ENCODE data around the gene CAMTA1.

DNA sequence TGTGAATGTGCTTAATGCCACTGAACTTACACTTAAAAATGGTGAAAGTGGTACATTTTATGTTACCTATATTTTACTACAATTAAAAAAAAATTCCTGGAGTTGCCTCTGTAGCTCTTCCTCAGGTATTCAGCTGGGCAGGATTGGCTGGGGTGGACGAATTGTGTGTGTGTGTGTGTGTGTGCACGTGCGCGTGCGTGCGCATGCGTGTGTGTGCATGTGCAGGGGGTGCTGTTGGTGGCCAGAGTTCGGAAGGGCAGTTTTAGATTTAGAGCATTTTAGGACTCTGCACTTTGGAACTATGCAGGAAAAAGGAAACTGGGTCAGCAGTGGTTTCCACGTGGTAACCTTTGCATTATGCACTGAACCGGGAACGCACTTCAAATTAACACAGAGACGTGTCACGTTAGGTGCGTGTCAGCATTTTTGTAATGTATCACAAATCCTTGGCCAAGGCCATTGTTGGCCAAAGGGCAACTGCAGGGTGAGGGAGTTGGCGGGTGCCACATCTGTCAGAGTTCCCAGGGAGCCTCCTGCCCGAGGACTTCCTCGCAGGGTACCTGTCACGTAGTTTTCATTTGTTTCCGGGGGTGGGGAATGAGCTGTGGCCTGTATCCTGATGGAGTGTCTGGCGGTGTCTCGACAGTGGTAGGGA, 312.8 kb downstream of the CAMTA1 start:
- TF ChIP-seq, protein P1, sequence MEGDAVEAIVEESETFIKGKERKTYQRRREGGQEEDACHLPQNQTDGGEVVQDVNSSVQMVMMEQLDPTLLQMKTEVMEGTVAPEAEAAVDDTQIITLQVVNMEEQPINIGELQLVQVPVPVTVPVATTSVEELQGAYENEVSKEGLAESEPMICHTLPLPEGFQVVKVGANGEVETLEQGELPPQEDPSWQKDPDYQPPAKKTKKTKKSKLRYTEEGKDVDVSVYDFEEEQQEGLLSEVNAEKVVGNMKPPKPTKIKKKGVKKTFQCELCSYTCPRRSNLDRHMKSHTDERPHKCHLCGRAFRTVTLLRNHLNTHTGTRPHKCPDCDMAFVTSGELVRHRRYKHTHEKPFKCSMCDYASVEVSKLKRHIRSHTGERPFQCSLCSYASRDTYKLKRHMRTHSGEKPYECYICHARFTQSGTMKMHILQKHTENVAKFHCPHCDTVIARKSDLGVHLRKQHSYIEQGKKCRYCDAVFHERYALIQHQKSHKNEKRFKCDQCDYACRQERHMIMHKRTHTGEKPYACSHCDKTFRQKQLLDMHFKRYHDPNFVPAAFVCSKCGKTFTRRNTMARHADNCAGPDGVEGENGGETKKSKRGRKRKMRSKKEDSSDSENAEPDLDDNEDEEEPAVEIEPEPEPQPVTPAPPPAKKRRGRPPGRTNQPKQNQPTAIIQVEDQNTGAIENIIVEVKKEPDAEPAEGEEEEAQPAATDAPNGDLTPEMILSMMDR (IDR thresholded peaks at IDR 0.05; ENCODE audit: insufficient read depth, low read depth, low read length), result no peak
- no peak for TF ChIP-seq EZH2 (IDR thresholded peaks at IDR 0.05; ENCODE audit: insufficient read depth, low read length)

Measured in astrocyte (in vitro differentiated cells and primary cell).